ENCODE measurements around the gene ENOSF1. TPM values are rescaled to one million over a fixed set of nuclear protein-coding genes. Genes with fewer than 3 reads are reported as not detected.
A peak's percentile ranks its signal among the peaks of the same experiment; 100 is the strongest.

The ENOSF1 gene
- total RNA-seq, 3 donors from 2014 or later (not counting 1 experiment from before 2014, with no cell fraction given), result 36.3 to 51.5 (median 39.8) TPM

GRCh38 chr18:666177-666576 lies 46.3 kb downstream of the ENOSF1 start:
- H3K36me3 ChIP-seq (ENCODE audit: control insufficient read depth, insufficient read depth, low read length), result peaks cover 5% of the 10 kb centered on the region
- no peaks in the 10 kb centered on the region for H3K9me3 ChIP-seq (ENCODE audit: control insufficient read depth, insufficient read depth, low read length)
- Mint-ChIP-seq H3K27ac (peak overlapping the region in 1 of 2 donors; percentile 40), H3K27me3 (ENCODE audit: low read depth in 2 of 2) (no peaks in the 10 kb centered on the region), H3K4me3 (no peak overlapping the region), H3K36me3 (peaks cover 6% of the 10 kb centered on the region), H3K4me1 (no peaks in the 10 kb centered on the region), H3K9me3 (peaks cover 5 to 6% of the 10 kb centered on the region in 2 donors)
- ATAC-seq, result peak in 1 of 3 donors; percentile 48
- H3K4me3 ChIP-seq (ENCODE audit: low read length), result no peak overlapping the region
- no peak overlapping the region for H3K27ac ChIP-seq (ENCODE audit: low read length)
- H3K4me1 ChIP-seq (ENCODE audit: control insufficient read depth, insufficient read depth, low read length), result no peaks in the 10 kb centered on the region
- TF ChIP-seq CTCF (IDR thresholded peaks at IDR 0.05), result no peak
- H3K27me3 ChIP-seq (ENCODE audit: control insufficient read depth, insufficient read depth, low read length), result no peaks in the 10 kb centered on the region
- DNase-seq, result no peak
- 93% methylated on average over 8 of the region's 8 CpGs for WGBS (ENCODE audit: insufficient coverage)
- intact Hi-C loops (cut with micrococcal nuclease), result no loop called here

GRCh38 chr18:662197-662596 lies 50.2 kb downstream of the ENOSF1 start:
- ATAC-seq (no peak), DNase-seq (no peak)
- no peak overlapping the region for H3K27ac ChIP-seq (ENCODE audit: low read length)
- 98% methylated on average over 3 of the region's 4 CpGs for WGBS (ENCODE audit: insufficient coverage)
- H3K4me1 ChIP-seq (ENCODE audit: control insufficient read depth, insufficient read depth, low read length), result peaks cover 11% of the 10 kb centered on the region
- H3K4me3 ChIP-seq (ENCODE audit: low read length), result no peak overlapping the region
- H3K4me1 Mint-ChIP-seq, result peaks cover 11 to 19% of the 10 kb centered on the region in 2 donors
- H3K9me3 ChIP-seq (ENCODE audit: control insufficient read depth, insufficient read depth, low read length), result no peaks in the 10 kb centered on the region
- peaks cover 3 to 6% of the 10 kb centered on the region in 2 donors for H3K9me3 Mint-ChIP-seq
- no peaks in the 10 kb centered on the region for H3K36me3 Mint-ChIP-seq
- no peak overlapping the region for H3K27ac Mint-ChIP-seq
- TF ChIP-seq CTCF (IDR thresholded peaks at IDR 0.05), result no peak
- intact Hi-C loops (cut with micrococcal nuclease), result no loop called here
- H3K36me3 ChIP-seq (ENCODE audit: control insufficient read depth, insufficient read depth, low read length), result no peaks in the 10 kb centered on the region
- no peaks in the 10 kb centered on the region for H3K27me3 ChIP-seq (ENCODE audit: control insufficient read depth, insufficient read depth, low read length)
- H3K4me3 Mint-ChIP-seq, result no peak overlapping the region
- no peaks in the 10 kb centered on the region for H3K27me3 Mint-ChIP-seq (ENCODE audit: low read depth in 2 of 2)

DNA sequence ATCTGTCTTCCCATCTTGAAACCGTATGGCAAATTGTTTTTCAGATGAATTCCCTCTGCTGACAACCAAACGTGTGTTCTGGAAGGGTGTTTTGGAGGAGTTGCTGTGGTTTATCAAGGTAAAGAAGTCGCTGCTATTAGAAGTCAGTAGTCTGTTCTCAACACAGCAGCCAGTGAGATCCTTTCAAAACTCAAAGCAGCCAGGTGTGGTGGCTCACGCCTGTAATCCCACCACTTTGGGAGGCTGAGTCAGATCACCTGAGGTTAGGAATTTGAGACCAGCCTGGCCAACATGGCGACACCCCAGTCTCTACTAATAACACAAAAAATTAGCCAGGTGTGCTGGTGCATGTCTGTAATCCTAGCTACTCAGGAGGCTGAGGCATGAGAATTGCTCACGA lies 52.8 kb downstream of the ENOSF1 start:
- Mint-ChIP-seq H3K4me1 (peaks cover 11 to 19% of the 10 kb centered on the region in 2 donors), H3K27me3 (ENCODE audit: low read depth in 2 of 2) (peaks cover 0 to 6% of the 10 kb centered on the region in 2 donors), H3K36me3 (no peaks in the 10 kb centered on the region), H3K27ac (peak overlapping the region; percentile 60 to 73), H3K9me3 (peaks cover 0 to 2% of the 10 kb centered on the region in 2 donors), H3K4me3 (peak overlapping the region; percentile 87)
- H3K9me3 ChIP-seq (ENCODE audit: control insufficient read depth, insufficient read depth, low read length), result no peaks in the 10 kb centered on the region
- no peaks in the 10 kb centered on the region for H3K27me3 ChIP-seq (ENCODE audit: control insufficient read depth, insufficient read depth, low read length)
- no peak overlapping the region for H3K4me3 ChIP-seq (ENCODE audit: low read length)
- ATAC-seq (no peak), DNase-seq (no peak)
- 92% methylated on average over 6 of the region's 6 CpGs for WGBS (ENCODE audit: insufficient coverage)
- intact Hi-C loops (cut with micrococcal nuclease), result no loop called here
- H3K36me3 ChIP-seq (ENCODE audit: control insufficient read depth, insufficient read depth, low read length), result no peaks in the 10 kb centered on the region
- no peak for TF ChIP-seq CTCF (IDR thresholded peaks at IDR 0.05)
- H3K4me1 ChIP-seq (ENCODE audit: control insufficient read depth, insufficient read depth, low read length), result peaks cover 16% of the 10 kb centered on the region
- H3K27ac ChIP-seq (ENCODE audit: low read length), result no peak overlapping the region

DNA sequence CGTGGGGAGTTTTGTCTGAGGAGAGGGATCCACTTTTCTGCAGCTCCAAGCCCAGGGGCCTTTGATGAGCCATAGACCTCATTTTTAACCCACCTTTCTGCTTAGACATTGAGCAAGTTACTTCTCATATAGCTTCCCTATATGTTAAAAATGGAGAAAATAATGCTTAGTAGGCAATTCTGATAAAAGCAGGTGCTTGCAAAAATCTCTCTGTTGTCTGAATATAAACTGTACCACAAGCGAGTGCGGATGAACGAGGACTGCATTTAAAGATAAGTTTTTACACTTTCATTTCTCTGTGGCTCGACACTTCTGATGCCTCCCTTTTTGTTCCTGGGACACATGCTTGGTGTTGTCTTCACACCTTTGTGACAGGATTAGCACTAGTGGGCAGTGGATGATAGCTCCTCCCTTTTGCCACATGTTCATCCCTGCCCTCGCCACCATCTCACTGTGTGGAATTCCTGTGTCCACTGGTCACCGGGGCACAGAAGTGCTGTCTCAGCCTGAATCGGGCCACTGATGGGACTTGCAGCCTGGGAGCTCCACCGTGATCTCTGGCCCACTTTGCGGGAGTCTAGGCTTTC lies 53.4 kb downstream of the ENOSF1 start:
- WGBS (ENCODE audit: insufficient coverage), result 71% methylated on average over 10 of the region's 10 CpGs
- H3K9me3 ChIP-seq (ENCODE audit: control insufficient read depth, insufficient read depth, low read length), result no peaks in the 10 kb centered on the region
- no peaks in the 10 kb centered on the region for H3K36me3 ChIP-seq (ENCODE audit: control insufficient read depth, insufficient read depth, low read length)
- intact Hi-C loops (cut with micrococcal nuclease), result no loop called here
- H3K27me3 ChIP-seq (ENCODE audit: control insufficient read depth, insufficient read depth, low read length), result no peaks in the 10 kb centered on the region
- H3K4me1 Mint-ChIP-seq, result peaks cover 11 to 19% of the 10 kb centered on the region in 2 donors
- H3K4me3 ChIP-seq (ENCODE audit: low read length), result no peak overlapping the region
- peak overlapping the region; percentile 87 for H3K4me3 Mint-ChIP-seq
- peak overlapping the region; percentile 60 to 73 for H3K27ac Mint-ChIP-seq
- no peak for TF ChIP-seq CTCF (IDR thresholded peaks at IDR 0.05)
- H3K4me1 ChIP-seq (ENCODE audit: control insufficient read depth, insufficient read depth, low read length), result peaks cover 16% of the 10 kb centered on the region
- DNase-seq (no peak), ATAC-seq (no peak)
- H3K9me3 Mint-ChIP-seq, result peaks cover 0 to 2% of the 10 kb centered on the region in 2 donors
- no peak overlapping the region for H3K27ac ChIP-seq (ENCODE audit: low read length)
- H3K27me3 Mint-ChIP-seq (ENCODE audit: low read depth in 2 of 2), result peaks cover 0 to 6% of the 10 kb centered on the region in 2 donors
- no peaks in the 10 kb centered on the region for H3K36me3 Mint-ChIP-seq

Data from natural killer cell (primary cell).